Astrocyte (in vitro differentiated cells and primary cell): ENCODE data around the gene KREMEN1.

Source experiments
- CTCF ChIP-seq: IDR thresholded peaks from 2 replicates; pipeline ENCODE4 v1.5.1; 2011; ENCODE audit warnings: low read depth, mild to moderate bottlenecking, inconsistent platforms, low read length, moderate library complexity; ENCODE audit not compliant: insufficient read depth
- EZH2 ChIP-seq: IDR thresholded peaks from 2 replicates; pipeline ENCODE4 v1.6.1; 2012; ENCODE audit warnings: mild to moderate bottlenecking, low read length, inconsistent platforms; ENCODE audit not compliant: insufficient read depth

- no peak for TF ChIP-seq EZH2
- TF ChIP-seq CTCF, result no peak
These were observed 136.2 kb downstream of the KREMEN1 start for GRCh38 chr22:29208879-29209623.
